Measurements from ENCODE around the gene DCHS1.

- TF ChIP-seq, protein P1, sequence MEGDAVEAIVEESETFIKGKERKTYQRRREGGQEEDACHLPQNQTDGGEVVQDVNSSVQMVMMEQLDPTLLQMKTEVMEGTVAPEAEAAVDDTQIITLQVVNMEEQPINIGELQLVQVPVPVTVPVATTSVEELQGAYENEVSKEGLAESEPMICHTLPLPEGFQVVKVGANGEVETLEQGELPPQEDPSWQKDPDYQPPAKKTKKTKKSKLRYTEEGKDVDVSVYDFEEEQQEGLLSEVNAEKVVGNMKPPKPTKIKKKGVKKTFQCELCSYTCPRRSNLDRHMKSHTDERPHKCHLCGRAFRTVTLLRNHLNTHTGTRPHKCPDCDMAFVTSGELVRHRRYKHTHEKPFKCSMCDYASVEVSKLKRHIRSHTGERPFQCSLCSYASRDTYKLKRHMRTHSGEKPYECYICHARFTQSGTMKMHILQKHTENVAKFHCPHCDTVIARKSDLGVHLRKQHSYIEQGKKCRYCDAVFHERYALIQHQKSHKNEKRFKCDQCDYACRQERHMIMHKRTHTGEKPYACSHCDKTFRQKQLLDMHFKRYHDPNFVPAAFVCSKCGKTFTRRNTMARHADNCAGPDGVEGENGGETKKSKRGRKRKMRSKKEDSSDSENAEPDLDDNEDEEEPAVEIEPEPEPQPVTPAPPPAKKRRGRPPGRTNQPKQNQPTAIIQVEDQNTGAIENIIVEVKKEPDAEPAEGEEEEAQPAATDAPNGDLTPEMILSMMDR (IDR thresholded peaks at IDR 0.05): no peak
- TF ChIP-seq POLR2A (IDR thresholded peaks at IDR 0.05) (no peak), EP300 (IDR thresholded peaks at IDR 0.05) (no peak), POLR2AphosphoS5 (IDR thresholded peaks at IDR 0.05) (no peak)
Observed at GRCh38 chr11:6692128-6692527, 36.5 kb upstream of the DCHS1 start.
